ENCODE results near the gene HAPLN1.

Gene HAPLN1

DNA sequence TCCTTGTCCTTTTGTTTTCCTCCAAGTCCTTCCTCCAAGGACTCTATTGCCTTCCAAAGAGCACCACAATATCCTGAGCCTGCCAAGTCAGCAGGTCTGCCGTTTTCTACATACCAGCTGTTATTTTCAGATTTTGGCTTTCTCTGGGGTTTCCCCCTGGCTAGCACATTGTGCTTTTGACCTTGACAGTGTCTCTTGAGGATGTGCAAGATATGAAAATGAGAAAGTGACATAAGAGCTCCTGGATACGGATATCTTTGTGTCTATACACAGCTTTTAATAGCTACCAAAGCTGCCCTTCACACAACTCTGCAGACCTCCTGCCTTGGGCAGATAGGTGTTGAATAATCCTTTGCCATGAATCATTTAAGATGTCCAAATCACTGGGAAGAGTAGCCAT lies 67.0 kb downstream of the HAPLN1 start:
- DNase-seq (ENCODE audit: insufficient read length, low spot score) (peak; percentile 14), FAIRE-seq (peak; percentile 57)

DNA sequence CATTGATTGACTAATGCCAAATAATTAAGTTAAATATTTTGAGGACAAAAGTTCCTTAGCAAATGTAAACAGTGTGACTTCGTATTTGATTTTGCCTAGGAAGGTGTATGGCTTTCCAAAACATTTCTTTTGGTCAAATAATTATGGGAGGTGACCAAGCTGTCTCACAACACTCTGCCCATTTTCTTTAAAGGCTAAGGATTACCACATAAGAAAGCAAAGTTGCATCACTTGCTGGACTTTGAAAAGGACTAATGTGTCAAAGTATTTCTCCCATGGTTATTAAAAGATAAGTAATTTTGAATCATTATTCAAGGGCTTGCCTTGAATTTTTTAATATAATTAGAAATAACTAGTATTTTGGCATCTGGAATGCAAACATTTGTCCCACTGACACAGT lies 74.7 kb downstream of the HAPLN1 start:
- FAIRE-seq (no peak), DNase-seq (ENCODE audit: insufficient read length, low spot score) (no peak)

DNA sequence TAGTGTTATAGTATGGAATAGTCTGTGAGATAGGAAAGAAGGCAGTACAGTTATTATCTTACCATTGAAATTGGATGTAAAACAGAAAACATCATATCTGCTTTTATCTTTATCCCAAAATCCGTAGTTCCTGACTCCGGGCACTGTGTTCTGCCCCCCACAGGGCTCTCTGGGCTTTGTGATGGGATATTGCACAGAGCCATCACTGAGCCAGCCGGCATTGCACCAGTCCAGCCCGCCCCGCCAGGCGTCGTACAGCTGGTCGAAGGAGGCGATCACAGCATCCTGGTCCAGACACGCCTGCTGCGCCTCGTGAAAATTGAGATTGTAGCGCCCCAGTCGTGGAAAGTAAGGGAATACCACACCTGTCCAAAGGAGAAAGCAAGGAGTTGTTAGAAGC lies 76.4 kb downstream of the HAPLN1 start:
- FAIRE-seq (no peak), DNase-seq (ENCODE audit: insufficient read length, low spot score) (no peak)

DNA sequence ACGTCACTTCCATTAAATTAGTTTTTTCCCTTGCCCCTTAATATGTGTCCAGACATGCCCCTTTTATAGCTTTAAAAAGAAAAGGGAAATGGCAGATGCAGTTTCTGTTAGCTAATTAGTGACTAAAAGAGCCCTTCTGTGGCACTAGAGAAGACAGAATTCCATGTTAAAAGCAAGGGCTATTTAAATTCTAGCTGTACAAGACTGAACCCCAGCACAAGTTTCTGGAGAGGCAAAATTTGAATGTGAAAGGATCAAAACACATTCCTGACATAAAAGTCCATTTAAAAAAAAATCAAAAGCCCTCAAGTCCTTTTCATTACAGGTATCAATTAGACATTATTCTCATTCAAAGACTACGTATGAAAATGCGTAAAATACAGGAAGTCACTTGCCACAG lies 78.7 kb downstream of the HAPLN1 start:
- no peak for FAIRE-seq
- DNase-seq (ENCODE audit: insufficient read length, low spot score): no peak

DNA sequence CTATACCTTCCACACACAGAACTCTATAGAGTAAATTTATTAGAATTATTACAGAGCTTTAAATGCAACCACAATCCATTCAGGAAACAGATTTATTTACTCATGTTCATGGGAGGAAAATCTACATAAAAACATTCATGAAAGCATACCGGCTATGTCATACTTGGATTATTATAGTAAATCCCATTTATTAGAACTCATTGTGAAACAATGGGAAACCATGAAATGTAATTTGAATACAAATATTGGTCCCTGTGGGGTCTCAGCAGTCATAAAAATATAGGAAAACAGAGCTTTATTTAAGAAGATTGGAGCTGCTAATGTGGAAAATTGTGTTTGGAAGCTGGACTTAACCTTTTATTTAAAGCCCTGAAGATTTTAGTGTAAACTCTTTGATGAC lies 80.7 kb downstream of the HAPLN1 start:
- FAIRE-seq: no peak
- no peak for DNase-seq (ENCODE audit: insufficient read length, low spot score)

DNA sequence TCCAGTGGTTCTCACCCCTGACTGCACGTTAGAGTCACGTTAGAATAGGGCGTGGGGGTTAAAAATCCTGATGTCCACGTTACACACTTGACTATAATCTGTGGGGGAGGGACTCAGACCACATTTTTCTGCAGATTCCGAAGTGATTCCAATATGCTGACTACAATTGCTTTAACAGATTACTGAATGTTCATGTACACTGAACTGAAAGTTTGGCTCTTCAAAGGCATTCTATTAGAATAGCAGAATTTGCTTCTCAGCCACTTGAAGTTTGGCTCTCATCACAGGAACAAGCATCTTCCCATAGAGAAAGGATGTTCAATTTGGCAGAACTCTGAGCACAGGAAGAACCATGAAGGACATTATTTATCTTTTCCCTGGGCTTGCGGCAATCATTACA lies 84.5 kb downstream of the HAPLN1 start:
- no peak for FAIRE-seq
- DNase-seq (ENCODE audit: insufficient read length, low spot score): no peak

DNA sequence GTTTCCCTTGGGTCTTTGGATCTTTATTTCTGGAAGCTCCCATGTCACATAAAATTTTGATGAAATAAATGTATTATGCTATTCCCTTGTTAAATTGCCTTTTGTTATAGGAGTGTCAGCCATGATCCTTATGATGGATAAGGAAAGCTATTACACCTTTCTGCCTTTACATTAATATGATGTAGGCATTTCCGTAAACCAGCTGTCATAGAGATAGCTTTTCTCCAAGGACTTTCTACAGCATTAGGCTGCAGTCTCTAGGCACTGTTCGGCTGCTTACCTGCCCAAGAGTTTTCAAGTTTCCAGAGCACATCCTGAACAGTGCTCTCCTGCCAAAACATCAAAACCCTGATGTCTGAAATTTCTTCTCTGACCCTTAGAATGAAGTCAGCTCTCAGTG lies 87.4 kb downstream of the HAPLN1 start:
- DNase-seq (ENCODE audit: insufficient read length, low spot score) (no peak), FAIRE-seq (no peak)

DNA sequence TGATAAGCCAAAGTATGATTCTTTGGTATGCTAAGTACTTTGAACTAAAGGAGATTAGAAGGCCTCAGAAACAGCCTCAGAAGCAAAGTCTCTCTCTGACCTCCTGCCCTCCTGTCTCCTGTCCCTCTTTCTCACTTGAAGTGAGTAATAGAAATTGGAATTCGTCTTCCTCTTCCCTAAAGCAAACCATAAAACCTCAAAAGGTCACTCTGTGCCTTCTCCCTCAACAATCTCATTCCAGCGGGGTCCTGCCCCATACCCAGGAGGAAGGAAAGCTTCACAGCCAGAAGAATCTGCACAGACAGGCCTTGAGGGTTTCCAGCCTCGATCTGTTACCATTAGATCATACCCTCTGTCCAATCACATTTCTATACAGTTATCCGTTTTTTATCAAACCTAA lies 87.8 kb downstream of the HAPLN1 start:
- FAIRE-seq: no peak
- DNase-seq (ENCODE audit: insufficient read length, low spot score): no peak

DNA sequence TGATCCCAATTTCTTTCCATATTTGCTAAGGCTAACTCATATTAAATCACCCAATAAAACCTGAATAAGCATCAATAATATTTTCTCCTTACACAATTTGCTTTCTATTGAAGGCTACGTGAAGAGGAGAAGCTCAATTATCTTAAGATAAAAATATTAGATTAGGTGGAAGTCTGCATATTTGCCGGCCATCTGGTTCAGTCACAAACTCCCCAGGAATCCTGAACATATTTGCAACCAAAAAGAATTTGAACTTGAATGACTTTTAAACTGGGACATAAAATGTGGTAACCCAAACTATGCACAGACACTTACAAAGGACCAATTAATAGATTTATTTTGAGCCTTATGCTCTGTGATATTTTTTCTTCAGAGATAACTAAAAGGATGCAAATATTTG lies 92.3 kb downstream of the HAPLN1 start:
- no peak for FAIRE-seq
- no peak for DNase-seq (ENCODE audit: insufficient read length, low spot score)

DNA sequence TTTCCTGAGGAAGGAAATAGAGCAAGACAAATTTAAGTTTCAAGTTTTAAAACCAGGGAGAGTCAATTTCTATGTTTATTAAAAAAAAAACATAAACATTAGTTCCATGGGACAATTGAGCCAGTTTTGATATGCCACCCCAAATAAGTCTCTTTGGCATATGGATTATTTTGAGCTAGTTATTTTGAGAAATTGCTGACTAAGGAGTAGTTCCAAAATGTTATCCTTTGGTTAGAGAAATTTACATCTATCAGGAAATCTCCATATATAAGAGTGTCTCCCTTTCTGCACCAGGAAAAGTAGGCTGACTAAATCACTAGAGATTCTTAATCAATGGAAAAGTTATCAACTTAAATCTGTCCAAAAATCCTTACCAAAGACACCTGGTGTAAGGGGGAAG lies 105.8 kb downstream of the HAPLN1 start:
- no peak for DNase-seq (ENCODE audit: insufficient read length, low spot score)
- FAIRE-seq: no peak

DNA sequence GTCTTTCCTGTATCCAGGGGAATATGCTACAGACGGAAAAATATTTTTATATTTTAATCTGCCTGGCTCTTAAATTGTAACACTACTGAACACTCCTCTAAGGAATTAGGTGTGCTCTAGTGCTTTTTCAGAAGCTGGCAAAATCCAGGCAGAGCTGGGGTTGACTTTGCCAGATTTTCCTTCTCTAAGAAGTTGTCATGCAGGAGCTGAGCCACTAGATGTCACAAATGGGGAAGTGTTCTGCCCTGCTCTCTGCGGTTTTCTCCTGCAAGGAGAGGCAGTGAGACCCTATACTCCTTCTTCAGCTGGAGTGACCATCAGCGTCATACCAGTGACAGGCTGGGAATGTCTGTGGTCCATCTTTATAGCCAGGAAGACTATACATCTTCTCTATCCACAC lies 112.5 kb downstream of the HAPLN1 start:
- DNase-seq (ENCODE audit: insufficient read length, low spot score): peak; percentile 3
- FAIRE-seq: peak; percentile 80

DNA sequence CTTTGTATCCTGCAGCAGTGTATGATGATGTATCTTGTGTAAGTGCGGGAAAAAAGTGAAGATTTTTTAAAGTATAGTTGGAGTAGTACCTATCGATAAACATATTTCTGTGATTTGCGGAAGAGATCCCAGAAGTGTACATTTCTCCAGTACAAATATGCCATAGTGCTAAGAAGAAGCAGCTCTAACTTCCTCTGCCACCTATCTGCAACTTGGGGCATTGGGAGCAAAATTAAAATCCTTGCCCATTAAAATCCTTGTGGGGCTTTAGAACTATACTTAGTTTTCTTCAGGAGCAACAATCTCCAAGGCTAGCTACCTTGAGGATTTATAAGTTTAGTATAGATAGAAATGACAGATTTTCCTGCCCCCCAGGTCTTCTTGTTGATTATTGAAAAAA lies 125.4 kb downstream of the HAPLN1 start:
- no peak for DNase-seq (ENCODE audit: insufficient read length, low spot score)
- FAIRE-seq: no peak

DNA sequence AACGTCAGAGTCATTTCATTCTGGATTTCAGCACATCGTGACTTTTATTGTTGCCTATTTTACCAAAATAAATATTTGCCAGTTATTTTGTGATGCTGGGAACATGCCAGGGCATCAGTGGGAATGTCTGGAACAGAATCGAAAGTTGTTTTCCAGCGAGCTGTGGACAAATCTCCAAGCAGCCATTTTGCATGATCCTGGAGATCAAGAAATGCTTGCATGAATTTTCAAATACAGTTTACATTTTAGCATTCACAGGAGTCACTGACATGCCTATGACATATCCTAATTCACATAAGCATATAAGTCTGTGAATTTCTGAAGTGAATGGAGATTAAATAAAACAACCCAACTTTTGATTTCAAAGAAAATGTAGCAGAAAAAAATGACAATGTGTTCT lies 129.7 kb downstream of the HAPLN1 start:
- DNase-seq (ENCODE audit: insufficient read length, low spot score) (no peak), FAIRE-seq (no peak)

DNA sequence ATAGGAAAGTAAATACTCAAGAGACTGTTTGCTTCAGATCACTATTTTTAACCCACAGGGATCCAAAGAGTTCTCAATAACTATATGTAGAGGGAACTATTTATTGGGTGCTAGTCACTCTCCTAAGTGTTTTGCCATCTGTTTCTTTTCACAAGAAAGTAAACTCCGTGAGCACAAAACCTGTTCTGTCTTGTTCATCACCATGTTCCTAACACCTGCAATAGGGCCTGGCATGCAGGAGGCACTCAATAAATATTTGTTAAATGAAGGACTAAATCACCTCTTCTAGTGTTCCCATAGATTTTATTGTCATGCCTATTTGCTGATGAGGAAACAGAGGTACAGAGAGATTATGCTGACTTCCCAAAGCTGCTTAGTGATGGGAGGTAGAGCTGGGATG lies 130.9 kb downstream of the HAPLN1 start:
- FAIRE-seq: no peak
- DNase-seq (ENCODE audit: insufficient read length, low spot score): no peak
